NCI-H226 (cell line): Measurements from ENCODE around the gene ST3GAL6.

ENCODE experiments used
- DNase-seq: peaks from one replicate; pipeline ENCODE4 v3.0.0-alpha.2; 2015

ST3GAL6 gene

GRCh38 chr3:98777801-98778220 lies 14.7 kb downstream of the ST3GAL6 start:
- peak; percentile 49 for DNase-seq

GRCh38 chr3:98778383-98778782 lies 15.2 kb downstream of the ST3GAL6 start:
- DNase-seq, result no peak

- DNase-seq, result peak; percentile 99
Measured at GRCh38 chr3:98778852-98779413, 15.8 kb downstream of the ST3GAL6 start.

DNA sequence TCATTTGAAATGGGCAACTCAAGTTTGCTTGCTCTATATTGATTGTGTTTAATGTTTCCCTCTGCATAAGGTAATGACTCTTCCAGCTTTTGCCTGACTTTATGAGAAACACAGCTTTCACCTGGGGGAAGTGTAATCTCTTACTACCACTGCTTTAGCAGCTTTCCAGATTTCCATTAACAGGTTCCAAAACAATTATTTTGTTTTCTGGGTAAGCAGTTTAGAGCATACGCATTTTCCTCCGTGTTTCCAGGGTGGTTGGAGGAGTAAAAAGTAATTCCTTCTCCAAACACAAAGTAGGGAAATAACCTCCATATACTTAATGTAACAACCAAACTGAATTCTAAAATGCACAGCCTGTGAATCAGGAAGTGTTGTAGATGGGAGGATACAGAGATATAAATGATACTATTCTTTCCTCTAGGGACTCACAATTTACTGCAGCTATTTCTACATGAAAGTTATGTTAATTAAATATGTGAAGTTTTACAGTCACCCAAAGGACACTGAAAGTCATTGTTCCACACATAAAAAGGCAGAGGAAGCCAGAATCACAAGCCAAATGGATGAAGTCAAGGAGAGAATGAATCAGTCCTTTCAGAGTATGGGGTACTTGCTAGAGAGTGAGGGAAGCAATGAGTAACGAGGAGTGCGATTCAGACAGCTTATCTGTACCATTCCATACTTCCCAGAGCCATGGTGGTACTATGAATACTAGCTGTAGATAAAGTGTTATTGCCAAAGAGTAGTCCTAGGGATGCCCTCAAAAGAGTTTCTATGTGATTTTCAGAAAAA lies 16.6 kb downstream of the ST3GAL6 start:
- peak; percentile 67 for DNase-seq

- DNase-seq, result no peak
Measured at GRCh38 chr3:98780343-98780742, 17.2 kb downstream of the ST3GAL6 start.

DNA sequence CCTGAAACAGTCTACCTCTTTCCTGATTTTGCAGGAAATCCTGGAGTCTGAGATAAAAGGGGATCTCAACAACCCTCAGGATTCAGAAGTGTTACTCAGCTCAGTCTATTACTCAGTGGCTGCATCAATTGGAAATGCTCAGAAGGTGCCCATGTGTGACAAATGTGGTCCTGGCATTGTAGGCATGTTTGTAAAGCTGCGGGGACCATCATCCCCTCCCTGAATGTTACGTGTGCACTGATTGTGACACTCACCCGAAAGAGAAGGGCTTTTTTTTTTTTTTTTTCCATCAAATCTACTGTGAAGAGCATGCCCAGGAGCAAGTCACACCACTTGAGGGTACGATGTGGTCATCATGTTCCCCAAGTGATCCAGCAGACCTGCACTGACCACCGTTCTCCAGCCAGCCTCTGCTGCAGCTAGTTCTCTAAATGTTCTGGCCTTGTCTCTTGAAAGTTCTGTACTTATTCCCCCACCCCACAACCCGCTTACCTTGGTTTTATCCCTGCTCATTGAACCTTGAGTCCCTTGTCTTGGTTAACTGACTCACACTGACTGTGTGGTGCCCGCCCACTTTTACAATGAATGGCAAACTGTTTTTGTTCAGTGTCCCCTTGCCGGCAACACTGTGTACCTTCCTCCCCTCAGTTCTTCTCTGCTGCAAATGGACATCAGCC lies 19.8 kb downstream of the ST3GAL6 start:
- DNase-seq, result no peak

GRCh38 chr3:98784042-98784441 lies 20.9 kb downstream of the ST3GAL6 start:
- DNase-seq, result no peak

DNA sequence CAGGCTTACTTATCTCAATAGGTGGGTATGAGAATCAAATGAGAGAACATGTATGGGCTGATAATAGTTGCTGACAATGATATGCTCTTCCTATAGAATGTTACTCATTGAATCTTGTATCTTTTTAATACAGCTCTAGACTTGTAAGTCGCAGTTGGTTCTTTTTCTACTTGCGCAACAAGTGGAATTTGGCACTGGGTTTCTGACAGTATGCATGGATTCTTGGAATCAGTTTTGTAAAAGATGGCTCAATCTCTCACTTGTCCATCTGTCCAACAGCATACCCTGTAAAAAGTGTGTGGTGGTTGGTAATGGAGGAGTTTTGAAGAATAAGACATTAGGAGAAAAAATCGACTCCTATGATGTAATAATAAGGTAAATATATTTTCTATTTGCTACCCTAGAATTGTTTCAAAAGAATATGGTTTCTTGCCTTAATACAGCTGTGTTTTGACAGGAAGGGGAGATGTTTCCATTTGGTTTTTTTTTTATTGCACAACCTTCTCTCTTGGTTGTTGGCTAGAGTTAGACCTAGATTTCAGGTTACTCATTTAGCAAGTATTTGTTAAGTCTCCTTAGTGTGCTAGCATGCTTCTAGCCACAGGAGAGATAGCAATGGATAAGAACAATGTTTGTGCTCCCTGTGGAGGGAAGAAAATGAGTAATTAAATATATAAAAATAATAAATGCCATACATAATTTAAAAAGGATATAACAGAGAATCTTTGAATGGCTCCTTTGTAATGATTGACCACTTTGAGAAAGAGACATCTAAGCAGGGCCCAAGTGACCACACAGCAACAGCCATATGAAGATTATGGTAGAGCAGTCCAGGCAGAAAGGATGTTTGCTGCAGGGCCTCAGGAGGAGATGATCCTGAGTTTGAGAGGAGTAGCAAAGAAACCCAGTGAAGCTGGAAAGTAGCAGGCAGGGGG lies 21.8 kb downstream of the ST3GAL6 start:
- DNase-seq, result peak; percentile 88

DNA sequence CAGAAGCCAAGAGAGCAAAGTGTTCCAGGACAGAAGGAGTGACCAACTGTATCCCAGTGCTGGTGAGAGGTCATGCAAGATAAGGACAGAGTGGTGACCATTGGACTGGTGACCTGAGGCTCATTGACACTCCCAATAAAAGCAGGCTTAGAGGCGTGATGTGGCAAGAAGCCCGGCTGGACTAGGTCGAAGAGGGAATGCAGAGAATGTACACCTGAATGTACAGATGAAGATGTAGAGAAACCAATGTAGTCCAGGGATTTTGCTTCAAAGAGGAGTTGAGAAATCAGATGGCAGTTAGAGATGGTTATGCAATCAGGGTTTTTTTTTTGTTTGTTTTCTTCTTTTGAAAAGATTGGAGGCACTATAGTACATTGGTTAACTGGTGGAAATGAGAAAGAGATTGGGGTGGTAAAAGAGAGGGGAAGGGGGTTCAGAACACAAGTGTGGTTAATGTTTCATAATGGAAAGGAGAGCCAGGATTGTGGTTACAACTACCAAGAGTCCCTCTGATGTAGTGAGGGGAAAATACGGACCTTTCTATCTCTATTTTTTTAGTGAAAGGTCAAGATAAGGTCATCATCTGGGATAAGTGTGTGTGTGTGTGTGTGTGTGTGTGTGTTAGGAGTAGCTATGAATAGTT lies 23.3 kb downstream of the ST3GAL6 start:
- peak; percentile 28 for DNase-seq

- no peak for DNase-seq
Measured at GRCh38 chr3:98787181-98787580, 24.0 kb downstream of the ST3GAL6 start.

DNA sequence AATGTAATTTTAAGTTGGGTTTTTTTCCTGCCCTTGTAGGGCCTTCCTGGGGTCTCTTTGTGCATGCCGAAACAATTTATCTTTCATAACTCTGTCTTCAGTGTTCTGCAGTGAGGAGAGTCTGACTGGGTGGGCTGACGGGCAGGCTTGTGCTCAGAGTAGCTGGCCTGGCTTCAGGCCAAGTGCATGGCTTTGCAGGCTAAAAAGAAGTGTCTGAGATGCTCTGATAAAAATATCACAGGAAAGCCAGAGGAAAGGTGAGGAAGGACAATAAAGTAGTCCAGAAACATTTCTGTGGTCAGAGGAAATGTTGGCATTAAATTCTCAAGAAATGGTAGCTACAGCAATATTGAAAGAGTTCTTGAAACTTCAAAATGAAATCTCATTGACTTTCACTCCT lies 25.5 kb downstream of the ST3GAL6 start:
- DNase-seq, result no peak

- DNase-seq, result no peak
Measured at GRCh38 chr3:98791341-98792325, 28.5 kb downstream of the ST3GAL6 start.

DNA sequence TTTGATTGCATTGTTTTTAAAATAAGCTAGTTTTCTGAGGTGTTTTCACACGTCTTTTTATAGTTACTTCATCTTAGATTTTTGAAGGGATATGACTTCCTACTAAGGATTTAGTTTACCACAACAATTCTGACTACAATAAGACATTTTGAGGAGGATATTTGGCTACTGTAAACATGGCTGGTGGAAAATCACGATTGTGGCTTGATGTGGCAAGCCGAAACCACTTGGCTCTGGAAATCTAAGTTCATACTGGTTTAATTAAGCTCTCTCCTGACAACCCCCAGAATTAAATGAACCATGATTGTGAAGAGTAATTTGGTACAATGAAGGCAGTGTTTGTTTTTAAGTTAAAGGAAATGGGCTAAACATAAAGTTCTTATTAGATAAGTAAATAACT lies 30.8 kb downstream of the ST3GAL6 start:
- no peak for DNase-seq

- DNase-seq, result no peak
Measured at GRCh38 chr3:98796334-98796733, 33.2 kb downstream of the ST3GAL6 start.

- DNase-seq, result no peak
Measured at GRCh38 chr3:98797905-98798304, 34.8 kb downstream of the ST3GAL6 start.

DNA sequence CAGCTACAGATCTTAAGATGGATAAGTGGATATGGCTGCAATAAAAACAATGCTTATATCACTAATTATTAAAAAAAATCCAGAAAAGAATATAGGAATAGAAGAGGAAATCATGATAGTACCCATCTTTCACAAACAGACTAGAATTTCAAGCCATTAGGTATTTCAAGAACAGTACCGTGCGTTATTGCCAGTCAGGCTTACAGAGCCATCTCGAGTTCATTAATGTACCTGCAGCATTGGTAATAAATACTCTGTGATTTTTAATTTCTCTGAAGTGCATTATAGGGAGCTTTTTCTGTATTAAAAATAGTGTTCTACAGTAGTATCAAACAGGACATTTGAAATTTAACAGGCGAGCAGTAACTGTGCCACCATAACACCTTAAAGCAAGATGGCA lies 35.7 kb downstream of the ST3GAL6 start:
- no peak for DNase-seq

GRCh38 chr3:98799479-98799878 lies 36.3 kb downstream of the ST3GAL6 start:
- DNase-seq, result no peak

GRCh38 chr3:98800401-98800800 lies 37.3 kb downstream of the ST3GAL6 start:
- DNase-seq, result no peak

GRCh38 chr3:98801043-98801747 lies 38.1 kb downstream of the ST3GAL6 start:
- DNase-seq, result no peak

GRCh38 chr3:98805571-98805970 lies 42.4 kb downstream of the ST3GAL6 start:
- no peak for DNase-seq

GRCh38 chr3:98806521-98806920 lies 43.4 kb downstream of the ST3GAL6 start:
- DNase-seq, result peak; percentile 85
